Panc1 (cell line): ENCODE measurements around the gene CROCC. TPM values are rescaled to one million over a fixed set of nuclear protein-coding genes. Genes with fewer than 3 reads are reported as not detected.

Experiments used
- ATAC-seq: fragments of 200-7000 bp; cut with Tn5 transposase; 2 replicates; pipeline ENCODE4 v1.9.1; 2020; ENCODE audit warnings: mild to moderate bottlenecking, moderate library complexity
- BruUV-seq: library from RNA; stranded (reverse); fragments of 400-500 nt; replicated peaks from 2 replicates; lab custom pipeline; 2021; lab: Mats Ljungman, UMichigan
- CTCF ChIA-PET: fragments of 300-600 bp; sonication (Branson Sonifier 250); formaldehyde crosslinking; loops from one replicate; lab custom pipeline; 2022; ENCODE audit warnings: antibody characterized with exemption; lab: Charles Lee
- POLR2A ChIA-PET: fragments of 300-600 bp; sonication (Branson Sonifier 250); formaldehyde crosslinking; loops from one replicate; lab custom pipeline; 2022; ENCODE audit warnings: antibody characterized with exemption; lab: Charles Lee
- DNase-seq: peaks from one replicate; pipeline ENCODE4 v3.0.0-alpha.2; 2010; ENCODE audit warnings: low read depth, low spot score
- H3K27ac ChIP-seq: 2 replicates; pipeline ENCODE4 v1.5.1; 2011; ENCODE audit warnings: mild to moderate bottlenecking, low read length, inconsistent platforms
- H3K27me3 ChIP-seq: fragments of 200-500 bp; sonication (Bioruptor generic); 2 replicates; pipeline ENCODE4 v1.6.0; 2014; ENCODE audit warnings: low read length, inconsistent platforms; ENCODE audit not compliant: control insufficient read depth, insufficient read depth
- H3K36me3 ChIP-seq: fragments of 200-500 bp; sonication (Bioruptor generic); 2 replicates; pipeline ENCODE4 v1.5.1; 2014; ENCODE audit warnings: inconsistent platforms, mild to moderate bottlenecking, low read length, moderate library complexity; ENCODE audit not compliant: control insufficient read depth, insufficient read depth
- H3K4me1 ChIP-seq: 2 replicates; pipeline ENCODE4 v1.5.1; 2011; ENCODE audit warnings: inconsistent platforms, mild to moderate bottlenecking, low read length, moderate library complexity; ENCODE audit not compliant: control insufficient read depth, insufficient read depth
- H3K4me3 ChIP-seq, 2 experiments: 2 replicates each; pipeline ENCODE4 v1.5.1; 2011 to 2012; ENCODE audit warnings: low read depth in 2 of 2, low read length in 2 of 2, mild to moderate bottlenecking in 2 of 2, inconsistent platforms in 1 of 2, moderate library complexity in 1 of 2
- H3K9me3 ChIP-seq: fragments of 200-500 bp; sonication (Bioruptor generic); 2 replicates; pipeline ENCODE4 v1.5.1; 2014; ENCODE audit warnings: low read depth, mild to moderate bottlenecking, inconsistent platforms, low read length, moderate library complexity; ENCODE audit not compliant: control insufficient read depth, insufficient read depth
- CTCF ChIP-seq: fragments of 450-650 bp; IDR thresholded peaks from 2 replicates; pipeline ENCODE4 v1.5.1; 2017; ENCODE audit warnings: mild to moderate bottlenecking
- POLR2AphosphoS5 ChIP-seq: IDR thresholded peaks from 2 replicates; pipeline ENCODE4 v1.6.1; 2012; ENCODE audit warnings: mild to moderate bottlenecking, low read depth, low read length, moderate library complexity
- REST ChIP-seq, 2 experiments: IDR thresholded peaks; 2 replicates each; pipeline ENCODE4 v1.6.1; 2011 to 2012; ENCODE audit warnings: low read depth in 2 of 2, control low read depth in 1 of 2, low read length in 1 of 2, mild to moderate bottlenecking in 1 of 2, moderate library complexity in 1 of 2; ENCODE audit not compliant: insufficient read depth in 1 of 2
- SIN3A ChIP-seq: IDR thresholded peaks from 2 replicates; pipeline ENCODE4 v1.6.1; 2012; ENCODE audit warnings: low read depth, mild to moderate bottlenecking, low read length, moderate library complexity, borderline replicate concordance; ENCODE audit not compliant: insufficient read depth
- TCF7L2 ChIP-seq: IDR thresholded peaks from 2 replicates; pipeline ENCODE4 v1.6.1; 2011; ENCODE audit warnings: mild to moderate bottlenecking, low read depth, low read length, inconsistent platforms
- in situ Hi-C: cut with HindIII; loops from 2 replicates; pipeline ENCODE4 v1.10.0; 2016; ENCODE audit warnings: low sequenced_read_pairs, low pct_unique_long_range_greater_than_20kb
- intact Hi-C: fragments of 100-400 bp; cut with micrococcal nuclease; formaldehyde crosslinking; loops from one replicate; pipeline ENCODE4 v1.10.0; 2022; ENCODE audit not compliant: unreplicated experiment
- total RNA-seq: library from RNA; stranded (reverse); gene quantifications from one replicate; pipeline ENCODE4 v1.2.1, GENCODE V29; 2021; ENCODE audit not compliant: unreplicated experiment

CROCC gene
- total RNA-seq, 1 experiment from 2014 or later: 13.6 TPM

GRCh38 chr1:17017435-17017834 lies 95.7 kb downstream of the CROCC start:
- Histone ChIP-seq H3K4me3 (no peak overlapping the region), H3K9me3 (no peaks in the 10 kb centered on the region), H3K27me3 (no peaks in the 10 kb centered on the region), H3K27ac (no peak overlapping the region), H3K36me3 (peaks cover 14% of the 10 kb centered on the region), H3K4me1 (peaks cover 18% of the 10 kb centered on the region)
- ChIA-PET CTCF (interaction anchor here (0.6 kb wide), 1 partner anchor 61 kb away, joined by 3 read pairs; no protein-coding TSS in a partner anchor), POLR2A (interaction anchor here (0.7 kb wide), 1 partner anchor 56 kb away, joined by 7 read pairs; no protein-coding TSS in a partner anchor)
- no peak for TF ChIP-seq POLR2AphosphoS5
- TF ChIP-seq TCF7L2: no peak
- TF ChIP-seq CTCF: no peak
- TF ChIP-seq SIN3A: no peak
- TF ChIP-seq REST (IDR thresholded peaks at IDR 0.05; ENCODE audit: insufficient read depth in 1 of 2, low read depth in 2 of 2, low read length in 1 of 2): no peak
- no peak for DNase-seq
- in situ Hi-C loops (no loop called here), intact Hi-C loops (no loop called here)
- ATAC-seq: no peak
- BruUV-seq: no TSS peak

GRCh38 chr1:17018849-17019248 lies 97.1 kb downstream of the CROCC start:
- peaks cover 8% of the 10 kb centered on the region for H3K4me1 ChIP-seq
- no peak overlapping the region for H3K4me3 ChIP-seq
- intact Hi-C loops: no loop called here
- H3K36me3 ChIP-seq: peaks cover 20% of the 10 kb centered on the region
- no peak for TF ChIP-seq SIN3A
- no peak for TF ChIP-seq TCF7L2
- no peak for TF ChIP-seq CTCF
- TF ChIP-seq REST (IDR thresholded peaks at IDR 0.05; ENCODE audit: insufficient read depth in 1 of 2, low read depth in 2 of 2, low read length in 1 of 2): no peak
- no peak for TF ChIP-seq POLR2AphosphoS5
- no peak overlapping the region for H3K27ac ChIP-seq
- ChIA-PET POLR2A (interaction anchor here (0.6 kb wide), 1 partner anchor 35 kb away, joined by 7 read pairs; the partner anchor contains the start of gene SDHB), CTCF (no interaction called here)
- H3K9me3 ChIP-seq: no peaks in the 10 kb centered on the region
- no TSS peak for BruUV-seq
- DNase-seq (no peak), ATAC-seq (no peak)
- no peaks in the 10 kb centered on the region for H3K27me3 ChIP-seq
- in situ Hi-C loops: no loop called here
